Measurements from ENCODE around the gene F8A1. TPM values are rescaled to one million over a fixed set of nuclear protein-coding genes. Genes with fewer than 3 reads are reported as not detected.
A peak's percentile ranks its signal among the peaks of the same experiment; 100 is the strongest.
"Not testable (repeated sequence)": the region's sequence is repeated elsewhere in the genome, so short reads cannot be mapped to it uniquely, and the experiment has no call there.

F8A1 gene
- 32.3 and 35.4 TPM in 2 replicates for total RNA-seq (2014; rRNA removed; shearing (Covaris generic))

DNA sequence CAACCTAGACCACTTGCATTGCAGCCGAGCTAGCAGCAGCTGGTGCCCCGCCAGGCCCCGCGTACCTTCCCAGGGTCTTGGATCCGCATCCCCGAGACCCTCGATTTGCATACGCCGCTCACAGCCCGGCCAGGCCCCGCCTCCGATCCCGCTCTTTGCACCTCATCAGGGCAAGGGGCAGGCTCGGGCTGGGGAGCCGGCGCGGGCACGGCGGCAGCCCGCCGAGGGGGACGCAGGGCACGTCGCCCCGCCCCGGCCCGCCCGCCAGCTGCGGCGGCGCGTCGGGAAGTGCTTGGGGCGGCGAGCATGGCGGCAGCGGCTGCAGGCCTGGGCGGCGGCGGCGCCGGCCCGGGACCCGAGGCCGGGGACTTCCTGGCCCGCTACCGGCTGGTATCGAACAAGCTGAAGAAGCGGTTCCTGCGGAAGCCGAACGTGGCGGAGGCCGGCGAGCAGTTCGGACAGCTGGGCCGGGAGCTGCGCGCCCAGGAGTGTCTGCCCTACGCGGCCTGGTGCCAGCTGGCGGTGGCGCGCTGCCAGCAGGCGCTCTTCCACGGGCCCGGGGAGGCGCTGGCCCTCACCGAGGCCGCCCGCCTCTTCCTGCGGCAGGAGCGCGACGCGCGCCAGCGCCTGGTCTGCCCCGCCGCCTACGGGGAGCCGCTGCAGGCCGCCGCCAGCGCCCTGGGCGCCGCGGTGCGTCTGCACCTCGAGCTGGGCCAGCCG is at the start of gene F8A1:
TSS of gene F8A1 (plus strand) at position 287 of the 720 bp plus-strand sequence. CDS start at position 307, 20 bp downstream.
- DNase-seq (ENCODE audit: low read depth), result not testable (repeated sequence)

DNA sequence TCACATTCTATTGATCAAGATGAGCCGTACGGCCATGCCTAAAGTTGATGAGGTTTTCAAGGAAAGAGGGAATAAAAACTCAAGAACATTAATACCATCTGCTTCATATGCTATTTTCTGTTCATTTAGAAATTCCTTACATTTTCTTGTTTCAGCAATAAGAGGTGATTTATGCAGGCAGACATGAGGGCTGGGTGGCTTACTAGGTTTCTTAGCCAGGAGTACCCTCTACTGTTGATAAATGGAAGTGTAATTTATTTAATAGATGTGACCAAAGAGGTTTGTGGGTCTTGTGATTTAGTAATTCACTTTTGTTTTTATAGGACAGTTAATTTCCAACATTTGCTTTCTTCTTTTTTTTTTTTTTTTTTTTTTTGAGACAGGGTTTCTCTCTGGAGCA is 45.3 kb upstream of the F8A1 start:
- DNase-seq (ENCODE audit: low read depth), result peak; percentile 68

DNA sequence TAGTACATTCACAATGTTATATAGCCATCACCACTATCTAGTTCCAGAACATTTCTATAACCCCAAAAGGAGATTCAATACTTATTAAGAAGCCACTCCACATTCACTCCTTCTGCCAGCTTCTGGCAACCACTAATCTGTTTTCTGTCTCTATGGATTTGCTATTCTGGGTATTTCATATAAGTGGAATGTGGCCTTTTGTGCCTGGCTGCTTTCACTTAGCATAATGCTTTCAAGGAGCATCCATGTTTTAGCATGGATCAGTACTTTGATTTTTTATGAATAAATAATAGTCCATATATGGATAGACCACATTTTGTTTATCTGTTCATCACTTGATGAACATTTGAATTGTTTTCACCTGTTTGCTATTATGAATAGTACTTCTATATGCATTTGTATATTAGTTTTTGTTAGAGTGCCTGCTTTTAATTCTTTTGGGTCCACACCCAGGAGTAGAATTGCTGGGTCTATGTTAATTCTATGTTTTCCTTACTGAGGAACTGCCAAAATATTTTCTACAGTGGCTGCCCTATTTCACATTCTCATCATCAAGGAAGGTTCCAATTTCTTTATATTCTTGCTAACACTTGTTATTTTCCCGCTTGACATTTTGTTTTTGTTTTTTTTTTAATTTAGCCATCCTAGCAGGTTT is 35.1 kb upstream of the F8A1 start:
- no peak for DNase-seq (ENCODE audit: low read depth)

DNA sequence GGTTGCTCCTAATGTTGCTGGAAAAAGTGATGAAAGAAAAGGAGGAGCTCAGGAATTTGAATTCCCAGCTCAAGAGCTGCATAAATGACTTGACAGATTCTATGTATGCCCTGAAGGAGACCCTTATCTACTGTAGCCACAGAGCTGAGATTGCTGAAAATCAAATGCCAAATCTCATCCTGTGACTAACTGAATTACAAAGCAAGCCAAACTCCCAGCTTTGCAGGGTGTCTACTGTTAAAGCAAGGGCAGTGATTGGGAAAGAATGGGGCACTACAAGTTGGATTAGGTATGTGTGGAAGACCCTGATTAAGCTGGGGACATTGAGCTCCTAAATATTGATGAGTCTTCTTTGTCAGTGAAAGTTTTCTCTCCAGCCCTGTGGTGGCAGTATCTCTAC is 30.9 kb upstream of the F8A1 start:
- DNase-seq (ENCODE audit: low read depth), result no peak

DNA sequence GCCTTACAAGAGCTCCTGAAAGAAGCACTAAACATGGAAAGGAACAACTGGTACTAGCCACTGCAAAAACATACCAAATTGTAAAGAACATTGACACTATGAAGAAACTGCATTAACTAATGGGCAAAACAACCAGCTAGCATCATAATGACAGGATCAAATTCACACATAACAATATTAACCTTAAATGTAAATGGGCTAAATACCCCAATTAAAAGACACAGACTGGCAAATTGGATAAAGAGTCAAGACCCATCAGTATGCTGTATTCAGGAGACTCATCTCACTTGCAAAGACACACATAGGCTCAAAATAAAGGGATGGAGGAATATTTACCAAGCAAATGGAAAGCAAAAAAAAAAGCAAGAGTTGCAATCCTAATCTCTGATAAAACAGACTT is 17.6 kb upstream of the F8A1 start:
- not testable (repeated sequence) for DNase-seq (ENCODE audit: low read depth)

DNA sequence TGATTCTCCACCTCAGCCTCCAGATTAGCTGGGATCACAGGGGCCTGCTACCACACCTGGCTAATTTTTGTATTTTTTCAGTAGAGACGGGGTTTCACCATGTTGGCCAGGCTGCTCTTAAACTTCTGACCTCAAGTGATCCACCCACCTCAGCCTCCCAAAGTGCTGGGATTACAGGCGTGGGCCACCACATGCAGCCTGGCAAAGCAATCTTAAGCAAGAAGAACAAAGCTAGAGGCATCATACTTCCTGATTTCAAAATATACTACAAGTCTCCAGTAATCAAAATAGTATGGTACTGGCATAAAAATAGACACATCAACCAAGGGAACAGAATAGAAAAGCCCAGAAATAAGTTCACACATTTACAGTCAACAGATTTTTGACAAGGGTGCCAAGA is 12.8 kb upstream of the F8A1 start:
- DNase-seq (ENCODE audit: low read depth), result no peak

DNA sequence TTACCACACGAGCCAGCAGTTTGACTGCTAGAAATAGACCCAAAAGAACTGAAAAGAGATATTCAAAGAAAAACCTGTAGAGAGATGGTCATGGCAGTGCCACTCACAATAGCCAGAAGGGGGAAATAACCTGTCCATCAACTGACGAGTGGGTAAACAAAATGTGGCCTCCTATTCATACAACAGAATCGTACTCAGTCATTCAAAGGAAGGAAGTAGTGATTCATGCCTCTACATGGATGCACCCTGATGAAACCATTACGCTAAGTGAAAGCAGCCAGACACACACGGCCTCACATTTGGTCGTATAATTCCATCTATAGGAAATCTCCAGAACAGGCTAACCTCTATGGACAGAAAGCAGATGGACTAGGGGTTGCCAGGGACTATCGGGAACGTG is 2.1 kb upstream of the F8A1 start:
- not testable (repeated sequence) for DNase-seq (ENCODE audit: low read depth)

DNA sequence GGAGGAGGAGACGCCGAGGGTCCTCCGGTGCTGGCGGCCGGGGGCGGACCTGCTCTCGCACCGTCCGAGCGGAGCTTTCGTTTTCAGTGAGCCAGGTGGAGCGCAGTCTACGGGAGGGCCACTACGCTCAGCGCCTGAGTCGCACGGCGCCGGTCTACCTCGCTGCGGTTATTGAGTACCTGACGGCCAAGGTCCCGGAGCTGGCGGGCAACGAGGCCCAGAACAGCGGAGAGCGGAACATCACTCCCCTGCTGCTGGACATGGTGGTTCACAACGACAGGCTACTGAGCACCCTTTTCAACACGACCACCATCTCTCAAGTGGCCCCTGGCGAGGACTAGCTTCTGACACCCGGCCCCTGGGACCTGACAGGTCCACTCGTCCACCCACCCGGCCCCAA is 1.1 kb upstream of the F8A1 start:
- not testable (repeated sequence) for DNase-seq (ENCODE audit: low read depth)

DNA sequence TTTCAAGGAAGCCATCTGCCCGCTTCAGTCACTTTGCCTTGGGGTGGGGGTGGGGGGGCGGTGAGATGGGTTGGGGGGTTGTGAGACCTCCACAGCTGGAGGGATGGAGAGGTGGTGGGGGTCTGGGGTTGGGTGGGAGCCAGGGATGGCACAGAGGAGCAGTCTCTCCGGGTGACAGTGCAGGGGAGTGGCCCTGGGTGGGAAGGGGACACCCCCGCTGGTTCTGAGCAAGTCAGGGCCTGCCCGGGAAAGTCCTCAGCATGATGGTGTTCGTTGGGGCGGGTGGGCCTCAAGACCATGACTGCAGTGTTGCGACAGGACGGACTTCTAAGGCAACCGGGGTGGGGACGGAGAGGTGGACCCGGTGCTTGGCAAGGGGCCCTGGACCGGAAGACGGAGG is 606 bp upstream of the F8A1 start:
- DNase-seq (ENCODE audit: low read depth), result not testable (repeated sequence)

DNA sequence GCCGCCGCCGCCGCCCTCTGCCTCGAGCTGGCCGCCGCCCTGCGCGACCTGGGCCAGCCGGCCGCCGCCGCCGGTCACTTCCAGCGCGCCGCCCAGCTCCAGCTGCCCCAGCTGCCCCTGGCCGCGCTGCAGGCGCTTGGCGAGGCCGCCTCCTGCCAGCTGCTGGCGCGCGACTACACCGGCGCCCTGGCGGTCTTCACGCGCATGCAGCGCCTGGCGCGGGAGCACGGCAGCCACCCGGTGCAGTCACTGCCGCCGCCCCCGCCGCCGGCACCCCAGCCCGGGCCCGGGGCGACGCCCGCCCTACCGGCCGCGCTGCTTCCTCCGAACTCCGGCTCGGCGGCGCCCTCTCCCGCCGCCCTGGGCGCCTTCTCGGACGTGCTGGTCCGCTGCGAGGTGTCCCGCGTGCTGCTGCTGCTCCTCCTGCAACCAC is 650 bp downstream of the F8A1 start:
- not testable (repeated sequence) for DNase-seq (ENCODE audit: low read depth)

DNA sequence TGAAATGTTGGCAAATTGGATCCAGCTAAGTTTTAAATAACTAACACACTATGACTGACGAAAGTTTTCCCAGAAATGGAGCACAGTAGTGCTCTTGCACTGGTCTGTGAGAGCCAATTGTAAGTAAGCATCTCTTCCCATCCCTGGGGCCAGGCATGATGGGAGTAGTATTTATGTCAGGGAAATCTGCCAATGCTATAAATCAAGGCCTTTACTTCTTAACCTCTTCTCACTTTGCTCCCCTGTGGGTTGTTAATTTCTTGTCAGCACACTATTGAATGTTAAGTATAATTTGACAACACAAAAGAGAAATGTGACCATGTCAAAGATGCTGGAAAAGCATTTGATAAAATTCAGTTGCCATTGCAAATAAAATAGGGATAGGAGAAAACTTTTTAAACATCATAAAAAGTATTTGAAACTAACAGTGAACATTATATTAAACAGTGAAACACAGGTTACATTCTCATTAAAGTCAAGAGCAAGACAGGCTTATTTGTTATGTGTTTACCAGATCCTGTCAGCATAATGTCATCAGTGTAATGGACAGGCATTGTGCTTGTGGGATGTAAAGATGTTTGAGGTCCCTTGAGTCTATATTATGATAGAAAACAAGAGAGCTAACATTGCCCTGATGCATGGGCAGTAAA is 5.0 kb downstream of the F8A1 start:
- peak; percentile 20 for DNase-seq (ENCODE audit: low read depth)

DNA sequence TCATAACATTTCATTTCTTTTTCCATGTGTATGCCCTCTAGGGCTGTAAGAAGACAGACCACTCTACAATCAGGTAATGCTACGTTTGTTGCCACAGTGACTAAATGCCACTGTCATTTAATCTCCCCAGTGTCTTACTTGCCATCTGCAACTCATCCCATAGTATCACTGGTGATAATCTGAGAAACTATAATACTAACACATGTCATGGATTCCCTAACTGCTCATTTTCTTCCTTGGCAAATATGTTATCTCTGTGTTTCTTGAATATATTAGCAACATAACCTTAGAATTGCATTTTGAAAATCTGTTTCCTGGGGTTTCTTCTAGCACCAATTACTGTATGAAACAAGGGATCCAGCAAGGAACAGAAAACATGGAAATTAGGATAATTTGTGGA is 6.1 kb downstream of the F8A1 start:
- DNase-seq (ENCODE audit: low read depth), result no peak

DNA sequence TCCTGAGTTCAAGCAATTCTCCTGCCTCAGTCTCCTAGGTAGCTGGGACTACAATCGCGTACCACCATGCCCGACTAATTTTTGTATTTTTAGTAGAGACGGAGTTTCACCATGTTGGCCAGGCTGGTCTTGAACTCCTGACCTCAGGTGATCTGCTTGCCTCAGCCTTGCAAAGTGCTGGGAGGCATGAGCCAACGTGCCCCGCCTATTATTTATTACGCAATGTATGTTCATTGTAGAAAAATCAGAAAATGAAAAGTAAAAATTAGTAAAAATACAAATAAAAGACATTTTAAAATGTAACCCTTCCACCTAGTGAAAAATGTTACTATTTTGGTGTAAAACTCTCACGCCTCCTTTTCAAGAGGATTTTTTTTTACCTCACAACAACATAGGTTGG is 14.2 kb downstream of the F8A1 start:
- DNase-seq (ENCODE audit: low read depth), result no peak

DNA sequence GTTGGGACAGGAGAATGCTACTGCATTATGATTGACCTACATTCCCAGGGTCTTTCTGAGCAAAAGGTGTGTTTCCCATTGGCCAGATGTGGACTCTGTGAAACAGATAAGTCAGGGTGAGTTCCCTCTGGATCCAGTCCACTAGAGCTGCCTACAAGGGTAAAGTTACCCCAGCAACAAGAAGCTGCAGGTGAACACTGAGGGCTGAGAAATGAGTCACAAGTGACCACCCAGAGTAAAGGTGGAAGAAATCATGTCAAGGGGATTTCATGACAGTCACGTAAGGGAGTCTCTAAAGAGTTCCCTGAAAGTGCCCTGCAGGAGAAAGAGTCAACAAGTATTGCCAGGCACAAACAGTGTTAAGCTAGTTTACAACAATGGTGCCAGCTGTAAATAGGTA is 16.3 kb downstream of the F8A1 start:
- no peak for DNase-seq (ENCODE audit: low read depth)

DNA sequence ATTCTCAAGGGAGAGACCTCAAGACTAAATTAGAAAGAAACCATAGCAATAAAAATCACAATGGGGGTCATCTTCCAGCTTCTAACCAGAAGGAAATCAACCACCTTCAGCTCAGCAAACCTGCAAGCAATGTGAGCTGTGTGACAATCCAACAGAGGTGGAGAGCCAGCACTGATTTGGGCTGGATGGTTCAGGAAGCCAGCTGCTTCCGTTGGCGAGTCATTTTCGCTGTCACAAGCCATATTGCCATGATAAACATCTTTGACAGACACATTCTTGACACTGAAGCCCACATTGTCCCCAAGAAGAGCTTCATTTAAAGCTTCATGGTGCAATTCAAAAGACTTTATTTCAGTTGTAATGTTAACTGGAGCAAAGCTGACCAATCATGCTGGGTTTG is 22.7 kb downstream of the F8A1 start:
- no peak for DNase-seq (ENCODE audit: low read depth)

DNA sequence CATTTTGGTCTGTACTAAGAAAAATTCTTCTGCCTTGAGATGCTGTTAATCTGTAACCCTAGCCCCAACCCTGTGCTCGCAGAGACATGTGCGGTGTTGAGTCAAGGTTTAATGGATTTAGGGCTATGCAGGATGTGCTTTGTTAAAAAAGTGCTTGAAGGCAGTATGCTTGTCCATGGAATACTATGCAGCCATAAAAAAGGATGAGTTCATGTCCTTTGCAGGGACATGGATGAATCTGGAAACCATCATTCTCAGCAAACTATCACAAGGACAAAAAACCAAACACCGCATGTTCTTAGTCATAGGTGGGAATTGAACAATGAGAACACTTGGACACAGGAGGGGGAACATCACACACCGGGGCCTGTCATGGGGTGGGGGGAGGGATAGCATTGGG is 23.9 kb downstream of the F8A1 start:
- DNase-seq (ENCODE audit: low read depth), result not testable (repeated sequence)

DNA sequence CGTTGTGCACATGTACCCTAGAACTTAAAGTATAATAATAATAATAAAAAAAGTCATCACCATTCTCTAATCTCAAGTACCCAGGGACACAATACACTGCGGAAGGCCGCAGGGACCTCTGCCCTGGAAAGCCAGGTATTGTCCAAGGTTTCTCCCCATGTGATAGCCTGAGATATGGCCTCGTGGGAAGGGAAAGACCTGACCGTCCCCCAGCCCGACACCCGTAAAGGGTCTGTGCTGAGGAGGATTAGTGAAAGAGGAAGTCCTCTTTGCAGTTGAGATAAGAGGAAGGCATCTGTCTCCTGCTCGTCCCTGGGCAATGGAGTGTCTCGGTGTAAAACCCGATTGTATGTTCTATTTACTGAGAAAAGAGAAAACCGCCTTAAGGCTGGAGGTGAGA is 24.4 kb downstream of the F8A1 start:
- not testable (repeated sequence) for DNase-seq (ENCODE audit: low read depth)

DNA sequence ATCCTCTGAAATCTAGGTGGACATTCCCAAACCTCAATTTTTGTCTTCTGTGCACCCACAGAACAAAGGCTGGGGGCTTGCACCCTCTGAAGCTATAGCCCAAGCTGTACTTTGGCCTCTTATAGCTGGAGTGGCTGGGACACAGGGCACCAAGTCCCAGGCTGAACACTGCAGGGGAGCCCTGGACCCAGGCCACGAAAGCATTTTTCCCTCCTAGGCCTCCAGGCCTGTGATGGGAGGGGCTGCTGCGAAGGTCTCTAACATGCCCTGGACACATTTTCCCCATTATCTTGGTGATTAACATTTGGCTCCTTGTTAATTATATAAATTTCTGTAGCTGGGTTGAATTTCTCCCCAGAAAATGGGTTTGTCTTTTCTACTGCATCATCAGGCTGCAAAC is 27.9 kb downstream of the F8A1 start:
- no peak for DNase-seq (ENCODE audit: low read depth)

DNA sequence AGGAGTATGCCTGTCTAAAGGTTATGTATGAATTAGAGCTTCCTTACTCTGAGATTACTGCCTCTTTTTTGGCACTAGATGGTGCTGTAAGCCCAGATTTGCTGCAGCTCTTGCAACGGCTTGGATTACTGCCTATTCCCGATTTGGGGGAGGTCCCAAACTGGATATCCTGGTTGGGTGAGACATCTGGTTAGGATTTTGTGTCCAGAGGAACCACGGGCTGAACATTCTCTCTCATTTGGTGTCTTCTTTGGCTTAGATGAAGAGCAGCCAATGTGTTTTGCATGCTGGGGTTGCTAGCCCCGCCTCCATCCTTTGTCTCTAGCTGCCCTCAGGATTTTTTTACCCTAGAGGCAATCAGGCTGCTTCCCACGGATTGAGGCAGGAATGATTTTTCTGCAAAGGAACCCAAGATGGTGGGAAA is 31.9 kb downstream of the F8A1 start:
- peak; percentile 84 for DNase-seq (ENCODE audit: low read depth)

DNA sequence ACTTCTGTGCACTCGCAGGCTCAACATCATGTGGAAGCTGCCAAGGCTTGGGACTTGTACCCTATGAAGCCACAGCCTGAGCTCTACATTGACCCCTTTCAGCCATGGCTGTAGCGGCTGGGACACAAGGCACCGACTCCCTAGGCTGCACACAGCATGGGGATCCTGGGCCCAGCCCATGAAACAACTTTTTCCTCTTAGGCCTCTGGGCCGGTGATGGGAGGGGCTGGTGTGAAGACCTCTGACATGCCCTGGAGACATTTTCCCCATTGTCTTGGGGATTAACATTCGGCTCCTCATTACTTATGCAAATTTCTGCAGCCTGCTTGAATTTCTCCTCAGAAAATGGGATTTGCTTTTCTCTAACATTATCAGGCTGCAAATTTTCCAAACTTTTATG is 38.6 kb downstream of the F8A1 start:
- DNase-seq (ENCODE audit: low read depth), result not testable (repeated sequence)
